Suppressor macrophage treated with lipopolysaccharide for 4 hours (primary cell): ENCODE results near the gene COBLL1.

Experiments
- DNase-seq: peaks from one replicate; pipeline ENCODE4 v3.0.0-alpha.2; 2020

The COBLL1 gene

DNA sequence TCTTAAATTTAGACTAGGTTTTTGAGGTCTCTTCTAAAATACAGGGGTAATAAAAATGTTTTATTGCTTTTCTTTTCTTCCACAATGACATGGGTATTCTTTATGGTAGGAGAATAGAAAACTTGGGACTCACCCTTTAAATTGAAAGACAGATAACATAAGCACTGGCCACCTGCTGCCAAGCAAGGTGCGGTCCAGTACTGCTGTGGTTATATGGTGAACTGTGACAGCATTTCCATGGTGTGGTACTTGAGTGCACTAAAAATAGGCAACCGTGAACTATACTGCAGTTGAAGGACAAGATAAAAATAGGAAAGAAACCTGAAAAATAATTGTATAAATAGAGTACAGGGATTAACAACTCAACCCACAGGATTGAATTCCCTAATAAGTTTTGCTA, 165.9 kb downstream of the COBLL1 start:
- no peak for DNase-seq

DNA sequence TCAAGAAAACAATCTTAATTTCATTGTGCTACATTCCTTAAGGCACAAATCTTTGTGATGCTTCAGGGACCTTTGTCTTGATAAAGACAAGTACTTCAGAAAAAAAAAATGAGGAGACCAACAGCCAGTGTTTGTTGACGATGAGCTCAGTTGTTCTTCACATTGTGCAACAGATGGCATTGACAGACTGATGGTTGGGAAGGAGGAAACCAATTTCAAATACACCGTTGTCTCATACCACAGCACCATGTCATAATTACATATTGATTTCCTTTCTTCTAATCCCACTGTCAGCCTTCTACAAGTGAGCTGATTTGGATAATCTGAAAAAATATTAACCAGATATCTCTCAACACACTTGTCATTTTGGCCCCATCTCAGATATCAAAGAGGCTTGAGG, 166.6 kb downstream of the COBLL1 start:
- DNase-seq: no peak

DNA sequence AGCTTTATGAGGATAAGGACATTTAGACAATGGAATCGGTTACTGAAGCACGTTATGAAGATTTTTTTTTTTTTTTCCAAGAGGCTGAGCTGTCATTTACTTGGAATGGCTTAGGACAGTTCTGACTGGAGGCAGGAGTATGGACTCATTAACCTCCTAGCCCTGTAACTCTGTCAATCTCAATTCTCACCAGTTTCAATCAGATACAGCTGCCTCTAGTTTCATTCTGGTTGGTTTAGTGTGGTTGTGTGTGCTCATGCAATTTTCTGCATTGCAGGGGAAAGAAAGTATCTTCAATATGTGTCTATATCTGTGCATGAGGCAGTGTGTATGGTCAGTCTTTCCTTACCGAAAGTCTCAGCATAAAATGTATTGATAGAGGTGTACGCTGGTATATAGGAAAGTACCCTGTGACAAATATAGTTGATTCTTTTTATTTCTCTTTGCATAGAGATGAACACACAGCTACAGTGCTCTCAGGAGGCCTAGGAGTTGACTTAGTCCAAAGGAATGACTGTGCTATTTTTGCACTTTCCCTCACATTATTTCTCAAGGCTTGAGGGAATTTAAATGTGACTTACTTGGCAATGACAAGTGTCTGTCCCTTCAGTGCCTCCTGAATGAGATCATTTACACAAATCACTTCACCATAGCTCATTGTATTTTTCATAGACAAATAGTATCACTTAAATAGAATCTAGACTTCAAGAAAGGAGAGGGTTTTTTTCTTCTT, 169.8 kb downstream of the COBLL1 start:
- DNase-seq: no peak

DNA sequence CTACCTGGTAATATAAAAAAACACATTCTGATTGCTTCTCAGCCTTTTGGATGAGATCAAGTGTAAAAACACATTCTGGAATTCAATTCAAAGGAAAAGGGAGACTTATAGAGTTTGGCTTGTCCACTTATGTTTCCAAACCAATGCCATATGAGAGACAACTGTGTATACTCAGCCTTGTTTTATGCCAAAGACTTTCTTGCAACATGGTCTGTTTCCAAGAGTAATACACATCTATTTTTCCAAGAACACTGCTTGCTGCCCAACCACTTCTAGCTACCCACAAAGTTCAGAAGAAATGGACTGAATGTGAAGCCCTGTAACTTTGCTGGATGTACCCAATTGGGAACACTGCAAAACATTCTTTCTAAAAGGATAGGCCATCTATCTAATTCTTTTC, 172.3 kb downstream of the COBLL1 start:
- DNase-seq: no peak

DNA sequence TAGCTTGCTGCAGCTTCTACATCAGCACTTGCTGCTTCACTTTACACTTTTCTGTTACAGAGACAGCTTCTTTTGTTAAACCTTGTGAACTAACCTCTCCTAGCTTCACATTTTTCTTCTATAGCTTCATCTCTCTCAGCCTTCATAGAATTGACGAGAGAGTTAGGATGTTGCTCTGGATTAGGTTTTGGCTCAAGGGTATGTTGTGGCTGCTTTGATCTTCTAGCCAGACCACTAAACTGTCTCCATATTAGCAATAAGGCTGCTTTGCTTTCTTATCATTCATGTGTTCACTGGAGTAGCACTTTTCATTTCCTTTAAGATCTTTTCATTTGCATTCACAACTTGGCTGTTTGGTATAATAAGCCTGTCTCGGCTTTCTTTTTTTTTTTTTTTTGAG, 174.1 kb downstream of the COBLL1 start:
- no peak for DNase-seq

DNA sequence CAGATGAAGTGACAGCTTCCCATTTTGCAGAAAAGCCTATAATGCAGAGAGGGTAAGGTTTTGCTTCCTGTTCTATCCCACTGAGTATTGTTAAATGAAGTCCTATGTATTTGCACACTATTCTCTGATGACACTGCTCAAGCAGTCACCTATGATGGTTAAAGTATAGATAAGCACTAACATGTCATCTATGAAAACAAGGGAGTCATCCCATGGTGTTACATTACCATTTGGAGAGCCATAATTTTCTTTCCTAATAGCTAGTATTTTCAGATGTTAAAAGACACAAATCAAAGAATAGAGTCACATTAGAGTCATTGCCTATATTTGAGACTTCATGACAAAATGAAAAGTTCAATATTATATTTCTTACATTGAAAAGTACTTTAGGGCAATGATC, 177.6 kb downstream of the COBLL1 start:
- no peak for DNase-seq

DNA sequence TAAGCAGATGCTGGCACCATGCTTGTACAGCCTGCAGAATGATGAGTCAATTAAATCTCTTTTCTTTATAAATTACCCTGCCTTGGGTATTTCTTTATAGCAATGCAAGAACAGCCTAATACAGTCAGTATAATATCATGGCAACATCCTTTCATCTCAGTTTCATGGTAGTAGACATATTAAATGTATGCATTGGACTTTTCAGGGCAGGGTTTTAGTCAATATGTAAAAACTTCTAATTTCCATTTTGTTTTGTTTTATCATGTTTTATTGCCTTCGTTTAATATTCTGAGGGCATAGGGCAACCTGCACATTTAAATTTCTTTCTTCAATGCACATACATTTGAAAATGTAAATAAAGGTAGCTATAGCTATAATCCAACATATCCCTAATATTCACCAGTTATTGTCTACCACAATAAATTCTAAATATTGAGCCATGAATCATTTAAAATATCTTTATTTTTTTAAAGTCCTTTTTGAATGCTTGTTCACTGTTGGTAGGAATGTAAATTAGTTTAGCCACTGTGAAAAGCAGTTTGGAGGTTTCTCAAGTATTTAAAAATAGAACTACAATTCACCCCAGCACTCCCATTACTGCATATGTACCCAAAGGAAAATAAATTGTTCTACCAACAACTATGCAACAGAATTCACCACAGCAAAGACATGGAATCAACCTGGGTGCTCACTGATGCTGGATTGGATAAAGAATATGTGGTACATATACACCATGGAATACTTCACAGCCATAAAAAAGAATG, 178.6 kb downstream of the COBLL1 start:
- no peak for DNase-seq

DNA sequence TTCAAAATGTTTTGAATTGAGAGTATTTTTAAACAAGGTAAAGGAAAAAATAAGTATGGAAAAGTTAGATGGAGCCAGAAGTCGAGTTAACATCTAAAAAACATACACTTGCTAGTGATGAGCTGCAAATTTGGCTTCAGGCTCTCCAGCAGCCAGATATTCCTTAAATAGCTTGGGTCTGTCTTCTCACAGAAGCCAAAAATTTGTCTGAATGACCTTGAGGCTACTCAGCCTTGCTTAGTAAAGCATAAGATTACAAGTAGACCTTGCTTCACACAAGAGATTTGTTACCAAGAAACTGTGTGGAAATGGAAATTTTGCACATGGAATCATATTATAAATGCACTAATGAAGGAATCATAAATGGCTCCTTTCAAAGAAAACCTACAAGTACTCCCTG, 179.6 kb downstream of the COBLL1 start:
- no peak for DNase-seq

DNA sequence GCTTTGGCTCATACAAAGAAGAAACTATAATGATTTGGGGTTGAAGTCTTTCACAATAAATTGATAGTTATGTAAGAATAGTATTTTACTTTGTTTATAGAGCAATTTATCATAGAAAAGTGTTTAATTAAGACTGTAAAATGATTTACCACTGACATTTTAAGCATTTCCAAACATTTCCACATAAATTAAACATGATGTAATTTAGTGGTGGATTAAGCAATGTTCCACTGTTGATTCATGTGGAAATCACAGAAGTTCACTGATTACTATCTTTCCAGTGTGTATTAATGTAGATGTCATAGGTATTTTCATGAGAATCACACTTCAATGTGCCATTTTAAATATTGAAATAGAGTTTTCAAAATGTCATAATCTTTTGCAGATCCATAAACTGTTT, 180.3 kb downstream of the COBLL1 start:
- peak; percentile 6 for DNase-seq

DNA sequence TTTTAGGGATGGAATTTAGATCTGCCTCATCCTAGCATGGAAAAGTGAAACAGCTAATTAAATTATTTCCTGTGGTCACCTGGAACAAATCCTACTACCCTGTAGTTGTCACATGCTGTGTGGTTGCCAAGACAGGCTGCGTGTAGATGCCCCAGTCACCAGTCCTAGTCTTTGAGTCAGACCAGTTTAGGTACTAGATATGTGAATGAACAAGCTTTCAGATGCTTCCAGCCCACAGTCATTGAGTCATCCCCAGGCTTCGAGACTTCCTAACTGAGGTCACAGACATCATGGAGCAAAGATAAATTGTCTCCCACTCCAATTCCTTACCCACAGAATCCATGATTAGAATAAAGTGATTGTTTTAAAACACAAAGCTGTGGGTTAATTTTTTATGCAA, 184.5 kb downstream of the COBLL1 start:
- DNase-seq: no peak

DNA sequence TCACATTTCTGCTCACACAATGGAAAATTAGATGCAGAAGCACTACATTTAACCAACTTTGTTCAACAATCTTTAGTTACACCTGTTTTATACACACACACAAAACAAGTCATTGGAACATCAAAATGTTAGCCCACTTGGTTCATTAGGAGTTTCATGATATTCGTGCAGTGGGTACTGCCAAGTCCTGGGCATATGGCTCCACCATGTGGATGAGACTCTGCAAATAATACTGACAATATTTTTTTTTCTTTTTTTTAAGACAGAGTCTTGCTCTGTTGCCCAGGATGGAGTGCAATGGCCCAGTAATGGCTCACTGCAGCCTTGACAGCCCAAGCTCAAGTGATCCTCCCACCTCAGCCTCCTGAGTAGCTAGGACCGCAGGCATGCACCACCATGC, 185.9 kb downstream of the COBLL1 start:
- DNase-seq: no peak

DNA sequence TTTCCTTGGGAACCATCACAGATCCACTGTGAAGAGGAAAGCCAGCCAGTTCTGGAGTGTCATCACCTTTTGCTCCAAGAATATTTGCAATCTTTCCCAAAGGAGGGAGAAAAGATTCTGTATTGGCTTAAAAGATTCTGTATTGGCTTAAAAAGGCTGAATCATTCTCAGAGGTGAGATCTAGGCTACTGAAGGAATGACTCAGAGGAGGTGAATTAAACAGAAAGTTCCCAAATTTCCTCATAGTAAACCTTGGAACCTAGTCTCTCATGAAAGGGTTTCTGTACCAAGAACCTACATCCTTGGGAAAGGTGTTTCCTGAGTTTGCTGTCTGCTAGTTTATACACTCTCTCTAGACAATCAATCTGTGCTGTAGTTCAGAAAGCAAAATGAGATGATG, 186.3 kb downstream of the COBLL1 start:
- no peak for DNase-seq

DNA sequence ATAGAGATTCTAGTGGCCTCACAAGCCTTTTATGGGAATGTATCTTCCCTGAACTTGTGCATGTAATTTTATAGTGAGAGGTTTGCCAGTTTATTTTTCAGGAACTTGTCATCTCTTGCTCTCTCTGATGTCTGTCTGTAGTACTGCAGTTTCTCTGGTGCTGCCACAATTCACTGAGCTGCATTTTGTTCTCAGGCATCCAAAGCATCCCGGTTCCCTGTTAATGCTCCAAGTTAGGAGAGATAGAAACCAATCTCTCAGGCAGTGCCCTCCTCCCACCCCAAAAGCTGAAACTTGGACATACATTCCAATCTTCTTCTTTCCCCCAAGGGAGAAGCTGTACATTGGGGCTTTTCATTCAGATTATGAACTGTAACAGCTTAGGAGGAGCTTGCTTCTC, 190.3 kb downstream of the COBLL1 start:
- no peak for DNase-seq

DNA sequence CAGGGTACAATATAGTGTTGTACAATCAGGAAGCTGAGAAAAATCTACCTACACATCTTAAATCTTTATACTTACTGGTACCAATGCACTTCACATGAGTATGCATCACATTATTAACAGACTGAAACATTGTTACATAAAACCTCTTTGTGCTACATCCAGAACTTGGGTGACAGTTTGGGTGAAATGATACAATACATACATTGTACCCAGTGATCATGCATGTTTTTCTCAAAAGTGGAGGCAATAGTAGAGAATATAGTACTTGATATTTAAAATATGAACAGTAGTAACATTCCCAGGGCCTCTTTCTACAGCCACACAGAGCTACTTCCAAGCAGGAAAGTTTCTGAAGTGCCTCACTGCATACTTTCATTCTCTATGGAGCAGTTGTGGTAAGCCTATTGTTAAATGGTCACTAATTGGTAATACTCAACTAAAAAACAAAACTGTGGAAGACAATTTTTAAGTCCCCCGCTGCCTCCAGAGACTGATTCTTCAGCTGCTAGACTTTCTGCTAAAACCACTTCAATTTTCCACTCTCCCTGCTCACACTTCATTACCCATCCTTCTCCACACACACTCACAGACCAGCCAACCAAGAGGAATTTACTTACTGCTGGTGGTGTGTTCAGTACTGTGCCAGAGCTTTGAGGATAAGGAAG, 197.5 kb downstream of the COBLL1 start:
- DNase-seq: no peak

DNA sequence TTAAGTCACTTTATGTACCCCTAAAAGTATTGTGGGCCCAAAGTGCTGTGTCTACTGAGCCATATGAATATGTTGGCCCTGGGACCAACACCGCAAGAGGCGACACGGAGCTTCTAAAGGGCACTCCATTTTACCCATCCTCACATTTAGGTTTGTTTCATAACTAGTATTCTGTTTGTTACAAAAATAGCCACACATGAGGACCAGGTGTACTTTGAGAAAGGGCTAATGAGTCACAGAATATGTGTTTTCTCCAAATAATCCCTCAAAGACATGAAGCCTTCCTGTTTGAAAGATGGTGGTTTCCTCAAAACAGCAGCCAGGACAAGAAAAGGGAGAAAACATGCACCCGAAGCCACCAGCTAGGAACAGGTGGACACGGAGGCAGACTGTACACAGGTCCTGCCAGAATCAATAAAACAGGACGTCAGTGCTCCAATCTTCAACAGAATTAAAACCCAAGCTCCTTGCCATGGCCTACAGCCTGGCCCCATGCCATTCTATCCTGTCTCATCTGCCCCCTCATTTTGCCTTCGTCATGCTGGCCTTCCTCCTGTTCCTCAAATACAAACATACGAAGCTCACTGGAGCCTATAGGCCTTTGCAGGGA, 198.6 kb downstream of the COBLL1 start:
- DNase-seq: no peak

DNA sequence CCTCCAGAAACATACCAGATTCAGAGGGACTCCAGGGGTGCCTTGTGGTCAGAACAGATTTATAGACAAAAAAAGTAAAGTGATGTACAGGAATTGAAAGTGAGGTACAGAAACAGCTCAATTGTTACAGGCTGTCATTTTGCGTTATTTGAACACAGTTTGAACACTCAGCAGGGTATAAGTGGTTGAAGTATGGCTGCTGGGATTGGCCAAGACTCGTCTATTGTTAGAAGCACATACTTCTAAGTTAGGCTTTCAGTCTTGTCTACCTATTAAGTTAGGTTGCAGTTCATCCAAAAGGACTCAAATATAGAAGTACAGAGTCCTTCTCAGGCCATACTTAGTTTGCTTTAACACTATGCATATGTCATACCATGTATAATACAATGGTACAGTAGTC, 199.4 kb downstream of the COBLL1 start:
- DNase-seq: no peak
